MCF 10A (cell line): ENCODE results near the gene RBFOX1. TPM values are rescaled to one million over a fixed set of nuclear protein-coding genes. Genes with fewer than 3 reads are reported as not detected.

ENCODE experiments used
- BruUV-seq: library from RNA; stranded (reverse); fragments of 400-500 nt; replicated peaks from 2 replicates; lab custom pipeline; 2021; lab: Mats Ljungman, UMichigan
- CTCF ChIA-PET: fragments of 300-600 bp; sonication (Branson Sonifier 250); formaldehyde crosslinking; extraction: SDS; loops from one replicate; lab custom pipeline; 2021; ENCODE audit warnings: antibody characterized with exemption, inconsistent platforms; lab: Yijun Ruan, JAX
- POLR2A ChIA-PET: fragments of 300-600, 350-650 bp; sonication (Branson Sonifier 250); formaldehyde crosslinking; extraction: SDS; loops from one replicate; lab custom pipeline; 2020; ENCODE audit warnings: antibody characterized with exemption, inconsistent platforms; lab: Yijun Ruan, JAX
- DNase-seq: peaks from one replicate; pipeline ENCODE4 v3.0.0-alpha.2; 2018; ENCODE audit not compliant: unreplicated experiment
- H3K27ac Mint-ChIP-seq: one replicate; pipeline ENCODE4 v1.8.0; 2022; ENCODE audit warnings: mild to moderate bottlenecking, low read depth, mixed read lengths; ENCODE audit not compliant: unreplicated experiment
- H3K27me3 Mint-ChIP-seq: one replicate; pipeline ENCODE4 v1.8.0; 2022; ENCODE audit warnings: mixed read lengths; ENCODE audit not compliant: insufficient read depth, unreplicated experiment
- H3K36me3 Mint-ChIP-seq: one replicate; pipeline ENCODE4 v1.8.0; 2022; ENCODE audit warnings: mild to moderate bottlenecking, moderate library complexity, mixed read lengths; ENCODE audit not compliant: insufficient read depth, unreplicated experiment
- H3K4me1 Mint-ChIP-seq: one replicate; pipeline ENCODE4 v1.8.0; 2022; ENCODE audit warnings: mixed read lengths; ENCODE audit not compliant: insufficient read depth, unreplicated experiment
- H3K4me3 Mint-ChIP-seq: one replicate; pipeline ENCODE4 v1.8.0; 2022; ENCODE audit warnings: mild to moderate bottlenecking, moderate library complexity, mixed read lengths; ENCODE audit not compliant: unreplicated experiment
- H3K9me3 Mint-ChIP-seq: one replicate; pipeline ENCODE4 v1.8.0; 2022; ENCODE audit warnings: mixed read lengths; ENCODE audit not compliant: unreplicated experiment
- CTCF ChIP-seq: fragments of 200-600 bp; IDR thresholded peaks from one replicate; pipeline ENCODE4 v1.8.0; 2022; ENCODE audit warnings: antibody characterized with exemption, mild to moderate bottlenecking; ENCODE audit not compliant: unreplicated experiment
- intact Hi-C: fragments of 100-400 bp; cut with micrococcal nuclease; formaldehyde crosslinking; loops from 2 replicates; pipeline ENCODE4 v1.14.1; 2022
- total RNA-seq: library from RNA; stranded (reverse); gene quantifications from 2 replicates; pipeline ENCODE4 v1.2.3, GENCODE V29; 2022

The RBFOX1 gene
- total RNA-seq, 1 experiment from 2014 or later: not detected

GRCh38 chr16:7391694-7392093 lies 59.0 kb downstream of the RBFOX1 start:
- Mint-ChIP-seq H3K27me3 (no peaks in the 10 kb centered on the region), H3K36me3 (no peaks in the 10 kb centered on the region), H3K4me3 (no peak overlapping the region), H3K4me1 (no peaks in the 10 kb centered on the region), H3K9me3 (peaks cover 52% of the 10 kb centered on the region), H3K27ac (no peak overlapping the region)
- no peak for DNase-seq
- no TSS peak for BruUV-seq
- ChIA-PET POLR2A (no interaction called here), CTCF (no interaction called here)
- intact Hi-C loops: no loop called here
- TF ChIP-seq CTCF: no peak

GRCh38 chr16:7392206-7392605 lies 59.6 kb downstream of the RBFOX1 start:
- DNase-seq: no peak
- CTCF ChIA-PET: no interaction called here
- POLR2A ChIA-PET: no interaction called here
- BruUV-seq: no TSS peak
- H3K27me3 Mint-ChIP-seq: no peaks in the 10 kb centered on the region
- H3K9me3 Mint-ChIP-seq: peaks cover 52% of the 10 kb centered on the region
- no peak overlapping the region for H3K4me3 Mint-ChIP-seq
- TF ChIP-seq CTCF: no peak
- no peak overlapping the region for H3K27ac Mint-ChIP-seq
- H3K36me3 Mint-ChIP-seq: no peaks in the 10 kb centered on the region
- intact Hi-C loops: no loop called here
- no peaks in the 10 kb centered on the region for H3K4me1 Mint-ChIP-seq

DNA sequence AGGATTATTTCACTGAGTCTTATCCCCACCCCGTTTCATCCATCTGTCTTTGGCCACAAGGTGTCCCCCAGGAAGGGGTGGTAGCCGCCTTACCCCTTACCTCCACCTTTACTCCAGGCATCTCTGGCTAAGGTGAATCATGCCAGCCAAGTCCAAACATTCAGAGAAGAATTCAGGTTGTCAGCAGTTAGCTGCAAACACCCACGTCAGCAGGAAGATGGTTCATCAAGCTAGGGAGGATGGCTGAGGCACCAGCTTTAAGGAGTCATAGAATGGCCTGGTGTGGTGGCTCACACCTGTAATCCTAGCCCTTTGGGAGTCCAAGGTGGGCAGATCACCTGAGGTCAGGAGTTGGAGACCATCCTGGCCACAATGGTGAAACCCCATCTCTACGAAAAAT lies 61.0 kb downstream of the RBFOX1 start:
- BruUV-seq: no TSS peak
- Mint-ChIP-seq H3K36me3 (no peaks in the 10 kb centered on the region), H3K9me3 (peaks cover 45% of the 10 kb centered on the region), H3K27ac (no peak overlapping the region), H3K4me1 (no peaks in the 10 kb centered on the region), H3K4me3 (no peak overlapping the region), H3K27me3 (no peaks in the 10 kb centered on the region)
- CTCF ChIA-PET: no interaction called here
- POLR2A ChIA-PET: no interaction called here
- intact Hi-C loops: no loop called here
- no peak for TF ChIP-seq CTCF
- DNase-seq: no peak

GRCh38 chr16:7394720-7395336 lies 62.2 kb downstream of the RBFOX1 start:
- CTCF ChIA-PET: no interaction called here
- Mint-ChIP-seq H3K27me3 (no peaks in the 10 kb centered on the region), H3K27ac (no peak overlapping the region), H3K36me3 (no peaks in the 10 kb centered on the region), H3K4me3 (no peak overlapping the region), H3K9me3 (peaks cover 39% of the 10 kb centered on the region), H3K4me1 (no peaks in the 10 kb centered on the region)
- BruUV-seq: no TSS peak
- POLR2A ChIA-PET: no interaction called here
- no peak for TF ChIP-seq CTCF
- intact Hi-C loops: no loop called here
- DNase-seq: no peak
